ENCODE data around the gene PRICKLE3.
A peak's percentile ranks its signal among the peaks of the same experiment; 100 is the strongest.

The PRICKLE3 gene

GRCh38 chrX:49199315-49199595, 13.1 kb upstream of the PRICKLE3 start:
- no peak for TF ChIP-seq CTCF (IDR thresholded peaks at IDR 0.05; ENCODE audit: extremely low read depth, missing control alignments)
- DNase-seq (ENCODE audit: low spot score) = no peak

DNA sequence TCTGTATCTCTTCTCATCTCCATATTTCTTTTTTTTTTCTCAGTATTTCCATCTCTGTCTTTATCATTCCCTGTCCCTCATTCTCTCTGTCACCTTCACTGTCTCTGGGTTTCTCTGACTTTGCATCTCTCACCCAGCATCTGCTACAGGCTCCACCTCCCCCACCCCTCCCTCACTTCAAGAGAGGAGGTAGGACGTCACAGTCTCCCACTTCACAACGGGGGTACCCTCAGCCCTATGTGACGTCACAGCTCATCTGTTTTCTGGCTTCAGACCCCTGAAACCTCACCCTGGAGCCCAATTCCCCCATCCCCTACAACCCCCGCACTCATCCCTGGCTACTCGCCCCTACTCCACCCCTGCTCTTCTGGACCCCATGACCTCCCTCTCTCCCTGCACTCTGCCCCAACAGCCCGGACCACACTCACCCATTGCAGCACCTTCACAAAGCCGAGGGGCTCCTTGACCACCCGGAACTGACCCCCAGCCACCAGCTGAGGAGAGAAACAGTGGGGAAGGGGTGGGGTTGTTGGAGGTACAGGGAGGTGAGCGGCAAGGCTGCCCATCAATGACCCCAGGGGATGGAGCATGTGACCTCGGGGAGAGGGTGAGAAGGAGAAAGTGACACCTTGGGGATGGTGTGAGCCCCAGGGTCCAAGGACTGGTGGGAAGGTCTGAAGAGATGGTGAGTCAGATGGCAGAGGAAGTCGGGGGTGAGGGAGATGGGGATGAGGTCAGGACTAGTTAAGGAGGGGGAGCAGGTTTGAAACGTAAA, 12.6 kb upstream of the PRICKLE3 start:
- no peak for DNase-seq (ENCODE audit: low spot score)
- TF ChIP-seq CTCF (IDR thresholded peaks at IDR 0.05; ENCODE audit: extremely low read depth, missing control alignments) = no peak

DNA sequence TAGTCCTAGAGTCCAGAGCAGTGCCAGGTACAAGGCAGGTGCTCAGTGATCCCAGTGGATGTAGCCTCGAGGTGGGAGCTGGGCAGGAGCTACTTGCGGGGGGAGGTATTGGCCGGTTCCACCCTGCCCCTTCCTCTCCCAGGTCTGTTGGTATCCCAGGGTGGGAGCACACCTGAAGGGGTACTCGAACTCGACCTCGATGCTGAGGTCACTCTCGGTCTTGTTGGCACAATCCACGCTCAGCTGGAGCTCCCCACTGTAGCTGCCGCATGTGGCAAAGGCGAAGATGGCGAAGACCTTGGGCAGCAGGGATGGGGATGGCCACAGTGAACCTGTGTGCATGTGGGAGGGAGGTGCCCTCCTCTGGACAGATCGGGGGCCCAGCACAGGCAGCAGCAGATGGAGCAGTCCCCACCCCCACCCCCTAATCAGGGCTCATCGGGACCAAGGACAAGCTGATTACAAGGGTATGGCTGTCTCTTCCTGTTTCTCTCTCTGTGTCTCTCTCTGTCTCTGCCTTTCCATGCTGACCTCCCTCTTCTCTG, 11.4 kb upstream of the PRICKLE3 start:
- no peak for TF ChIP-seq CTCF (IDR thresholded peaks at IDR 0.05; ENCODE audit: extremely low read depth, missing control alignments)
- DNase-seq (ENCODE audit: low spot score) = no peak

DNA sequence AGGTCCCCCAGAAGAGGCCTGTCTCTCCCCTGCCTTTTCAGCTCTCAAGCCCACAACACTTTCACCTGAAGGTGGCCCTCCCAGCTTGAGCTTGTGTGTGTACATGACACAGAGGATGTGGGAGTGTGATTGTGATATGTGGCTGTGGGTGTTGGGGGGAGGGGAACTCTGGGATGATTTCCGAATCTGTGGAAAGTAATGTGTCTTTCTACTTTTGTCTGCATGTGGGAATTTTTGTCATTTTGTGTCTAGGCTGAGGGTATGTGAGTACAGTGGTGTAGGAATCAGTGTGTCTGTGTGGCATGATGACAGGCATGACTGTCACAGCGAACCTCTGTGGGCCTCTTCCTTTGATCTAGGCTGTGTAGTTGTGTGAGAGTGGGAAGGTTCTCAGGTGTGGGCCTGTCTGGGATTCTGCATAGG, 7.4 kb upstream of the PRICKLE3 start:
- no peak for DNase-seq (ENCODE audit: low spot score)
- TF ChIP-seq CTCF (IDR thresholded peaks at IDR 0.05; ENCODE audit: extremely low read depth, missing control alignments) = no peak

DNA sequence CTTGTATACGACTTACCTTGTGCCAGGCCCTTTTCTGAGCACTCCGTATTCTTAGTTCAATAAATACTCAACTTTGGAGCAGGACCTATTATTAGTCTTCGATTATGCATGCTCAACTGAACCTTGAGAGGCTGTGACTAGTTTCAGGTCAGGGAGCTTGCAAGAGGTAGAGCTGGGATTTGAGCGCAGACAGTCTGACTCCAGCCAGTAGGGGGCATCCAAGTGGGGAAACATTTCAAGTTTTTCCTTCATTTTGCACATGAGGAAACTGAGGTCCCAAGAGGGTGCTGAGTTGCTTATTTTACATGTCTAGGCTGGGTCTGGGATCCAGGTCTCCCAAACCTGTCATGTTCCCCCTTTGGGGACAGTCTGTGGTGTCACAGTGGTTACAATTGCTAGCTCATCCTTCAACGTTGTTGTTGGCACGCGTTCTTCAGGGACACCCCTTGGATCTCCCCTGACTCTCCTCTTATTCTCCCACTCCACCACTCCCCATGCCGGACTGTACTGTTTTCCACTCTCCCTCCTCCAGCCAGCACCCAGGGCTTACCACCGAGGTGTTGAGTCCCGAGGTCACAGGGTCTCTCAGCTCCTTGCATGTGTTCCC, 6.7 kb upstream of the PRICKLE3 start:
- DNase-seq (ENCODE audit: low spot score) = peak; percentile 25
- peak; percentile 42 for TF ChIP-seq CTCF (IDR thresholded peaks at IDR 0.05; ENCODE audit: extremely low read depth, missing control alignments)

DNA sequence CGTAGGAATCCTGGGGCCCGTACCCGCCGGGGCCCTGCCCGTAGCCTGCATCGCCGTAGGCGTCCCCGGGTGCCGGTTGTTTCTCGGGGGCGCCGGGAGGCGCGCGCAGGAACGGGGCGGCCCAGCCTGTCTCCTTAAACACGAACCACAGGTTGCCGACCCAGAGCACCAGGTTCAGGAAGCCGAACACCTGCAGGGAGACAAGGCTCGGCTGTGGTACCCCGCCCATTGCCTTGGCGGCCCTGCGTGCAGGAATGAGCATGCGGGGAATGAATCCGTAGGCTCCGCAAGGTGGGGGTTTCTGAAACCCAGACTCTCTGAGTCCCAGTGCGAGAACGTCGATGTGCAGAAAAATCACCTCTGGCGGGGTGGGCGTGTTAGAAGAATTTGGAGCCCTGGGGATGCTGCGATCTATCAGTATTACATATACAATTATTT, 5.4 kb upstream of the PRICKLE3 start:
- no peak for DNase-seq (ENCODE audit: low spot score)
- no peak for TF ChIP-seq CTCF (IDR thresholded peaks at IDR 0.05; ENCODE audit: extremely low read depth, missing control alignments)

DNA sequence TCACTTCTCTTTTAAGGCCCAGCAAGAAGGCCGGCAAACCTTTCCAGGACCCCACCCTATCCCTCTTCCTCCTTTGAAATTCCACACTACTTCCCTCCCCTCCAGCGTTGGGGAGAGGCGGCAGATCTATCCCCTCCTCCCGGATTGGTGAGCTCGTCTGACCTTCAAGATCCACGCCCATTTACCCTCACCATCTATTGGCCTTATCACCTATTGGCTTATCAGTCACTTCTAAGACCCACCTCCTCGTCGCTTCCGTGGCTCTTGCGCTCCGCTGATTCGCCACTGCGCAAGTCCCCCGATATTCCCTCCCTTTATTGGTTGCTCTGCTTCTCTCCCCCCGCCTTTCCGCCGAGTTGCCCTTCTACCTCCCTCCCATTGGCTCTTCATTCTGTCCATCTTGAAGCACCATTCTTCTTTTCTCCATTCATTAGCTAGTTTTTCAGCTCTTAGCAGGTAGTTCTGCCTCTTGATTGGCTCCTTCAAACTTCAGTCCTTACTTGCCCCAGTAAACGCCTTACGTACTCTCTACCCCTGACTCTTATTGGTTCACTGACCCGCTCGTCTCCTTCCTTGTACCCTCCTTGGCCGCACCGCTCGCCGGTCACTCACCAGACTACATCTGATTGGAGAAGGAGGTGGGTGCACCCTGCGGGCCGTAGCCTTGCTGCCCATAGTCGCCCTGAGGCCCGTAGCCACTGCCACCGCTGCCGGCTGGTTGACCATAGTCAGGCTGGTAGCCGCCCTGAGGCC, 4.8 kb upstream of the PRICKLE3 start:
- no peak for TF ChIP-seq CTCF (IDR thresholded peaks at IDR 0.05; ENCODE audit: extremely low read depth, missing control alignments)
- peak; percentile 90 for DNase-seq (ENCODE audit: low spot score)
